PFSK-1 (cell line): ENCODE data around the gene FBXO15. TPM values are rescaled to one million over a fixed set of nuclear protein-coding genes. Genes with fewer than 3 reads are reported as not detected.

ENCODE experiments used
- FOXP2 ChIP-seq: optimal IDR thresholded peaks from 2 replicates; pipeline ENCODE3; 2011; ENCODE audit warnings: borderline replicate concordance, control low read depth, inconsistent platforms; ENCODE audit not compliant: insufficient read depth; ENCODE audit errors: extremely low read length, extremely low read depth
- POLR2AphosphoS5 ChIP-seq: IDR thresholded peaks from 2 replicates; pipeline ENCODE4 v1.6.1; 2012; ENCODE audit warnings: low read depth, mild to moderate bottlenecking, control low read depth, low read length, moderate library complexity
- REST ChIP-seq, 2 experiments: IDR thresholded peaks; 2 replicates each; pipeline versions ENCODE4 v1.6.1 to v1.8.0; 2011 to 2012; ENCODE audit warnings: low read depth in 2 of 2, low read length in 2 of 2, control low read depth in 1 of 2, inconsistent platforms in 1 of 2, mild to moderate bottlenecking in 1 of 2, moderate library complexity in 1 of 2; ENCODE audit not compliant: insufficient read depth in 1 of 2
- SIN3A ChIP-seq: IDR thresholded peaks from 2 replicates; pipeline ENCODE4 v1.6.1; 2012; ENCODE audit warnings: mild to moderate bottlenecking, low read length, moderate library complexity, borderline replicate concordance; ENCODE audit not compliant: insufficient read depth
- TAF1 ChIP-seq: IDR thresholded peaks from 2 replicates; pipeline ENCODE4 v1.6.1; 2012; ENCODE audit warnings: low read length, control low read depth, borderline replicate concordance; ENCODE audit not compliant: insufficient read depth
- polyA plus RNA-seq: library from polyadenylated mRNA; unstranded; fragments of >200 nt; gene quantifications from one replicate; pipeline ENCODE4 v1.2.1, GENCODE V29; 2012; ENCODE audit warnings: low read depth, missing spikeins; ENCODE audit not compliant: insufficient read length

FBXO15 gene
- not detected for polyA plus RNA-seq

DNA sequence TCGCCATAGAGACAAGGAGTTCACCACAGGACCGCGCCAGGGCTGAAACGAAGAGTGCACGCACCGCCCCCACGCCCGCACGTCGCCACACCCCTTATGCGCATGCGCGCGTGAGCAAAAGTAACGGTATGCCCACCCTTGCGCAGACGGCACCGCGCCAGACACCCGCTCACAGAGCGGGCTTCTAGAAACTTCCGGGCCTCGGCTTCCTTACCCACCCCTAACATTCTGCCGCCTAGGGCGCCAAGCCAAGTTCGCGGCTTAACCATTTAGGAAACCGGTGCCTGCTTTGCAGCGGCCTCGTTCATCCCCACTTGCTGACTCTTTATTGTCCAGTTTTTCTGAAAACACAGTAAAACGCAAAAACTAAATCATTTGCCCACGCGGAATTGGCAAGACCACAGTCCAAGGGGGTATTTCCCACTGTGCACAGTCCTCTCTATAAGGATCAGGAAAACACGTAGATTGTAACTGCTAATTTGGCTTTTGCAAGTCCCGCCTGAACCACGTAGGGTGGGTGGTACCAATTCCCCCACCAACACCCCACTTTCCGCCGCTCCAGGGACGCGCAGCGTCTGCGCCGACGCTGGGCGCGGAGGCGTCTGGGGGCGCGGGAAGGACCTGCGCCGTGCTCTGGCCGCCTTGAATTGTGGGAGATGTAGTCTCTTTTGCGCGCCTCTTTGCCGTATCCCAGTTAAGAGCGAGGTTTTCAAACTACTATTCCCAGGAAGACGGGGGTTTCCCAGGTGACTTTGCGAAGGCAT, at the start of gene FBXO15, which contains the start of gene TIMM21:
Gene FBXO15, minus strand, starts transcription at position 56 of the 764 bp plus-strand sequence. Its CDS starts 49 bp downstream, at position 7.
Gene TIMM21, plus strand, starts transcription at position 745 of the 764 bp plus-strand sequence. CDS start 286 bp downstream, outside the sequence.
- TF ChIP-seq SIN3A, result peak; percentile 83; the same call in 1 of the 2 replicates
- TF ChIP-seq POLR2AphosphoS5, result peak; percentile 81
- TF ChIP-seq REST (IDR thresholded peaks at IDR 0.05; ENCODE audit: insufficient read depth in 1 of 2, low read depth in 2 of 2, low read length in 2 of 2), result 0 out of 4 replicates have a peak, but pooled peaks of 1 of the 2 experiments have one; percentile 6
- peak; percentile 84 for TF ChIP-seq FOXP2
- TF ChIP-seq TAF1, result 0 out of 2 replicates have a peak, but pooled peaks have one; percentile 81

GRCh38 chr18:74196220-74197119, 48.8 kb upstream of the FBXO15 start:
- no peak for TF ChIP-seq FOXP2
- no peak for TF ChIP-seq REST (IDR thresholded peaks at IDR 0.05; ENCODE audit: insufficient read depth in 1 of 2, low read depth in 2 of 2, low read length in 2 of 2)
- no peak for TF ChIP-seq POLR2AphosphoS5
- no peak for TF ChIP-seq TAF1
- no peak for TF ChIP-seq SIN3A

- TF ChIP-seq REST (IDR thresholded peaks at IDR 0.05; ENCODE audit: insufficient read depth in 1 of 2, low read depth in 2 of 2, low read length in 2 of 2), result no peak
- no peak for TF ChIP-seq TAF1
- no peak for TF ChIP-seq SIN3A
- no peak for TF ChIP-seq POLR2AphosphoS5
- no peak for TF ChIP-seq FOXP2
Observed at GRCh38 chr18:74194691-74195090, 47.1 kb upstream of the FBXO15 start.

- TF ChIP-seq TAF1, result no peak
- no peak for TF ChIP-seq REST (IDR thresholded peaks at IDR 0.05; ENCODE audit: insufficient read depth in 1 of 2, low read depth in 2 of 2, low read length in 2 of 2)
- TF ChIP-seq FOXP2, result no peak
- no peak for TF ChIP-seq SIN3A
- no peak for TF ChIP-seq POLR2AphosphoS5
Observed at GRCh38 chr18:74191577-74191976, 43.9 kb upstream of the FBXO15 start.
